GM11168 (cell line): ENCODE data around the gene HNRNPD.
"Not testable (repeated sequence)": the region's sequence is repeated elsewhere in the genome, so short reads cannot be mapped to it uniquely, and the experiment has no call there.

ENCODE experiments used
- in situ Hi-C: fragments of 300-500 bp; cut with MboI; formaldehyde crosslinking; loops from one replicate; pipeline ENCODE4 v1.12.0; 2022; ENCODE audit warnings: low sequenced_read_pairs; ENCODE audit not compliant: unreplicated experiment

Gene HNRNPD

DNA sequence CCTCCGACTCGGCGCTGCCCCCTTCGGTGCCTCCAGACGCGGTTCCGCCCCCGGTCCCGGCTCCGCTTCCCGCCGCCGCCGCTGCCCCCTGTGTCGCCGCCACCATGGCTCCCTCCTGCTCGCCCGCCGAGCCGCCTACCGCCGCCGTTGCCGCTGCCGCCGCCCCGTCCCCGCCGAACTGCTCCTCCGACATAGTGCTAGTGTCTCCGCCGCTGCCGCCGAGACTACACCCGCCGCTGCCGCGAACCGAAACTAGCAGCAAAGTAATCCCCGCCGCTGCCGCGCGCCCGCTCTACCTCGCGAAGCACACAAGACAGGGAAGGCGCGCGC lies 340 bp downstream of the HNRNPD start:
- in situ Hi-C loops = no loop called here

DNA sequence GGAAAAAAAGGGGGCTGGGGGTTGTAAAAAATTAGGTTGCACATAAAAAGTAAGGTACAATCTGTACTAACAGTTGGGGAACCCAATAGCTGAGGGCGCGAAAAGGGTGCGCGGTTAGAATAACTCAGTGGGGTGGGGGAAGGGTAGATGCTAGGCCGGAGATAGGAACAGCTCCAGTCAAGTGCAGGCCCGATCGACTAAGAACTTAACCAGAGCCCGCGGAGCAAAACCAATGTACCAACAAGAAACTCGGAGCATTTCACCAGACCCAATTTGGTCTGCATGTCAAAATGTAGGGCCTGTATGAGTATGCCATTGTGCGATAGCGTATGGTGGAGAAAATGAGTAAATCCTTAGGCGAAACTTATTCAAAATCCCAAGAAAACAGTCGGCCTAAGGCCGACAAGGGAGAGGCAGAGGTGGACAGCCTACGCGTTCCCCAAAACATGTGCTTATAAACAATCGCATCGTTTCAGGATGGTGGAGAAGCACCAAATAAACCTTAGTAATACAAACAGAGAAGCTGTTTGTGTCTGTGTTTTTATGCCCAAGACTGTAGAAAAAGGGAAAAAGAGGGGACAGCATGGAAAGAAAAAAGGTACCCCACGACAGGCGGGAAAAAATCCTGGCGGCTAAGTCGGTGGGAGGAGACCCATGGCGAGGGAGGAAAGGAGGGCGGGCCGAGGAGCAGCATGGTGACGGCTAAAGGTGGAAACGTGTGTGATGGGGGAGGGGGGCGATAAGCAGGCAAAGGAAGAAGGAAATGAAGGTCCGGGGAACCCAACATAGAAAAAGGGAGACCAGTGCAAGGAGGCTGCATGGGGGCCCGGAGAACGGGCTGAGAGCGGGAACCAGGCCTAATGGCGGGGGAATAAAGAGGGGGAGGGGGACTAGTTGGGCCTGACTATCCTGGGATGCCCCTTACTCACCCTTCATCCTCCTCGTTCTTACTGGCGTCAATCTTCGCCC lies 990 bp downstream of the HNRNPD start:
- in situ Hi-C loops = no loop called here

DNA sequence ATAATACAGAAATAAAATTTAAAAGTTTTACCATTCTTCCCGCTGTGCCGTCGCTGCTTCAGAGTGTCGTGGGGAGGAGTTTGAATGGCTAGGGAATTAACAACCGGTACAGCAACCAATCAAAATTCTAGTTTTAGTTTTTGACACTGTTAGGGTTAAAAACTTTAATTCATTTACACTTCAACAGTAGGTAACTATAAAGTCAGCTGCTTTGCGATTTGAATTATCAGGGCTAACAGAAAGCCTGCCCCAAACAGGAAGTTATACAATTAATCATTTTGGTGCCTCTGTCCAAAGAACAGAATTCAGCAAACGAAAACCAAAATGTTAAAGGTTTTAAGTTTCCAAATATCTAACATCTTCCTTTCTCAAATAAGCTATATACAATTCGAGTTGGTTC lies 2.3 kb downstream of the HNRNPD start:
- in situ Hi-C loops = no loop called here

DNA sequence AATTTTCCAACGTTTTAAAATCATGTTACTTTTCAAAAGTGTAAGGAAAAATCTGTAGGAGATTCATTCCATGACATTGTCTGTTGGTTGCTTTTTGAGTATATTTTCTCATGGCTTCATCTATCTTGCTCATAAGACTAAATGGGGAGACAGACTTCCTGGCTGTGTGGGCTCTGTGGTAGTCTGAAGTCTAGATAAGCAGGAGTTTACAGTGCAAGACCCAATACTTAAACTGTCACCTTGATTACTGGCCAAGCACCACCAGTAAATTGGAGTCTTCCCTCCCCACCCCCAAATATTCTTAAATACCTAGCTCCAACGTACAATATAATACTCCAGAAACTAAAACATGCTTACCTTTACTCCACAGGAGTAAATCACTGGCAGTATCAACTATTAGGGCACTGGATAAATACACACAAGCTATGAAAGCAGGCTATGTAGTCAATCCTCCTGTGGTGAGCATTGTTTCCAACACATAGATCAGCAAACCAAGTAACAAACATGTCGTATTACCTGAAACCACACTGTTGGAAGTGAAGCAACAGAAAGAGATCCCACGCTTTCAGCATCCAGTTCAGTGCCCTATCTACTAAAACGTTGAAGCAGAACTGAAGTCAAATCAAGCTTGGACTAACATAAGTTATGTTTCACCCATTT lies 6.2 kb downstream of the HNRNPD start:
- in situ Hi-C loops = no loop called here

DNA sequence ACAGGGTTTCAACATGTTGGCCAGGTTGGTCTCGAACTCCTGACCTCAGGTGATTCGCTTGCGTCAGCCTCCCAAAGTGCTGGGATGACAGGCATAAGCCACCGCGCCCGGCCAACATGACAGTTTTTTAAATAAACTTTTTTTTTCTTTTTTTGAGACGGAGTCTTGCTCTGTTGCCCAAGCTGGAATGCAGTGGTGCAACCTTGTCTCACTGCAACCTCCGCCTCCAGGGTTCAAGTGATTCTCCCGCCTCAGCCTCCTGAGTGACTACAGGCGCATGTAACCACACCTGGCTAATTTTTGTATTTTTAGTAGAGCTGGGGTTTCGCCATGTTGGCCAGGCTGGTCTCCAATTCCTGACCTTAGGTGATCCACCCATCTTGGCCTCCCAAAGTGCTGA lies 7.4 kb downstream of the HNRNPD start:
- in situ Hi-C loops = not testable (repeated sequence)

DNA sequence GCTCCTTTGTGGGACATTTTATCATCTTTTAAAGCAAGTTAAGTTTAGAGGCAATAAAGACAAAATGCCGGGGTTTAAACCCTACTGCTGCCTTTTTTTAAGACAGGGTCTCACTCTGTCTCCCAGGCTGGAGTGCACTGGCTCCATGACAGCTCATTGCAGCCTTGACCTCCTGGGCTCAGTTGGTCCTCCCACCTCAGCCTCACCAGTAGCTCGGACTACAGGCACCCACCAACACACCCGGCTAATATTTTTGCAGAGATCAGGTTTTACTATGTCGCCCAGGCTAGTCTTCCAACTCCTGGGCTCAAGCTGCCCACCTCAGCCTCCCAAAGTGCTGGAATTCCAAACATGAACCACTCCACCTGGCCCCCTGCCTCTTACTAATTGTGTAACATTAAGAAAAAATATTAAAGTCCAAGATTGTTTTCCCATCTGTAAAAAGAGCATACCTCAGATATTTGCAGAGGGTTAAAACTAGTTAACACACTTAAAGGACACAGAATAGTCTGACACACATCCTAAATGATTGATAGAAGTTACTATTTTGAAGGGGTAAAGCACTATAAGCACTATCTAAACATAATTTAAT lies 9.8 kb downstream of the HNRNPD start:
- in situ Hi-C loops = no loop called here

DNA sequence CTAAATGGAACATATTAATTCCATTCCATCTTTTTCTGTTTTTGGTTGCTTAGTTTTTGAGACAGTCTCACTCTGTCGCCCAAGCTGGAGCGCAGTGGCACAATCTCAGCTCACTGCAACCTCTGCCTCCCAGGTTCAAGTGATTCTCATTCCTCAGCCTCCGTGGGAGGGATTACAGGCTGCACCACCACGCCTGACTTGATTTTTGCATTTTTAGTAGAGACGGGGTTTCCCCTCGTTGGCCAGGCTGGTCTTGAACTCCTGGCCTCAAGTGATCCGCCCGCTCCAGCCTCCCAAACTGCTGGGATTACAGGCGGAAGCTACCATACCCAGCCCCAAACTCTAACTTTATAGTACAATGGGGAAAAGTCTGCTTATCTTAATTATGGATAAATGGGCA lies 11.2 kb downstream of the HNRNPD start:
- in situ Hi-C loops = no loop called here

DNA sequence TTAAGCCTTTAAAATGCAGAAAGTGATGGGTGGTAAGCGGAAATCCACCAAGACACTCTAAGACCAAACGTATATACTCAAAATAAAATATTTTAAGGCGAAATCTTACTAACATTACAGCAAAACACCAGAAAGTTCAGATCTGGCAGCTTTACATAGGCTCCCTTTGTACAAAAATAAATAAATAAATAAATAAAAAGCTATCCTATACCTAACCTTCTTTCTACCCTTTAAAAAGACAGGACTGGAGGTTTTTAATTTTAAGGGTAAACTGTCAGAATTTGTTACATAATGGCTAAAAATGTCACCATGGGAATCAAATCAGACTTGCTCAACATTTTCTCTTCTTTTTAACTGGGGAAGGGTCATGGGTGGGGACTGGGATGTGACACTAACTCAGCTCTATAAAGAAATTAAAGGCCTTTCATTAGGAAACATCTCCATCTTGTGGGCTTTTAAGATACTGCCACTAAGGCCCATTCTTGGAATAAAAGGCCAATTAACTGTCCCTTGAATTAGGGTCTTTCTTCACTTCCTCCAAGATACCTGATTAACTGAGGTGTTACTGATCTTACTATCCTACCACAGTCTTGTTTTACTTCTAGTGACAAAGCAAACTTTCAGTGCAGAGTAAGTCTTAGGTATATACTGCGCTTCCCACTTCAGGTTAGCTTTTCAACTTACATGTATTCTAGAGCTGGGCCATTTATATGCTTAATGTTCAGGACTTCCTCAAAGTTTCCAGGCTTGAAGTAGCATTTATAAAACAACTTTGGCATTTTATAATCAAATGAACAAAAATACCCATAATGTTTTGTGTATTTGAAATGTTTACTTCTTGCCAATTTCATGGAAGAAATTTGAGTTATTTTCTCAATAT lies 13.3 kb downstream of the HNRNPD start:
- in situ Hi-C loops = no loop called here

DNA sequence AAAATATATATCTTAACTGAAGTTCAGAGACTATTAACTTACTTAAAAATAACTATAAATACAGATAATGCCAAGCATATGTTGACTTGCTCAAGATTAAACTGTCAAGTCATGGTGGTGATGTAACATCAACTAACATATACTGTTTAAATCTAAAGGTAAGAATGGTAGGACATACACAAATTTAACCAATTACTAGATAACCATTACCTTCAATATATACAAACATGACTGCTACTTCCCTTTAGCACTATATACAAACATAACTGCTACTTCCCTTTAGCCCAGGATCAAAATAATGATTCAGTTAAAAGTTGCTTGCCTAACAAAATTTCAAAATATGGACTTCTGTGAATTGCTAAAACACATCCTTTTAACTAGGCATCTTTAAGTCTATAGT lies 14.9 kb downstream of the HNRNPD start:
- in situ Hi-C loops = no loop called here

DNA sequence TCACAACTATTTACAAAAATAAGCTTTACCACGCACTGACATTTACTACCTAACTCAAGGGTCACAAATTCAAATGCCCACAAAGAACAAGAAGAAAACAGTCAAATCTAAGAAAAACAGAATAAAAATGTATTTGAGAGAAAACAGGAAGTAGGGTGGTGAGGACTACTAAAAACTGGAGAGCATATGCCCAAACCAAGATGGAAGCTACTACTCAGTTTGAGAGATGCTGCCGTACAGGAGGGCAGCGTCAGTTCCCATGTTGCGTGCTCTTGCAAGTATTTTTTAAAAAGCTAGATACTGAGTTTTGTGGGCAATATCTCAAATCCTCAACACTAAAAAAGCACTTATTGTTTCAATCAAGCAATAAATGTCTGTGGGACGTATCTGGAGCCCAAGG lies 16.2 kb downstream of the HNRNPD start:
- in situ Hi-C loops = no loop called here

DNA sequence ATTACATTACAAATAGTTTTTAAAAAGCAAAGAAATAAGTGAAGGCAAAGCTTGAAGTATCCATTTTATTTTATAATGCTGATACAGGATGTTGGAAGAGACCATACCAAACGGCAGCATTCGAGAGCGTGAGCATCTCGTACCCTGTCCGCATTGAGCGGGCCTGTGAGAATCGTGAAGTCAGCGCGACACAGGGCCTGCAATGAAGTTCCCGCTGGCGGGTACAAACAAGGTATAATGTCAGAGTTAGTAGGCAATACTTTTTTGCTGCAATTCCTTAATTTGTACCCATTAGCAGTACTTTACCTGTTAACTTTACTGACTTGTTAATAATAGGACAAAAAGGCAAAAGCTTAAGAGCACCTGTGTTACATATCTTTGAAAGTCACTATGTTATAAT lies 19.0 kb downstream of the HNRNPD start:
- in situ Hi-C loops = no loop called here

DNA sequence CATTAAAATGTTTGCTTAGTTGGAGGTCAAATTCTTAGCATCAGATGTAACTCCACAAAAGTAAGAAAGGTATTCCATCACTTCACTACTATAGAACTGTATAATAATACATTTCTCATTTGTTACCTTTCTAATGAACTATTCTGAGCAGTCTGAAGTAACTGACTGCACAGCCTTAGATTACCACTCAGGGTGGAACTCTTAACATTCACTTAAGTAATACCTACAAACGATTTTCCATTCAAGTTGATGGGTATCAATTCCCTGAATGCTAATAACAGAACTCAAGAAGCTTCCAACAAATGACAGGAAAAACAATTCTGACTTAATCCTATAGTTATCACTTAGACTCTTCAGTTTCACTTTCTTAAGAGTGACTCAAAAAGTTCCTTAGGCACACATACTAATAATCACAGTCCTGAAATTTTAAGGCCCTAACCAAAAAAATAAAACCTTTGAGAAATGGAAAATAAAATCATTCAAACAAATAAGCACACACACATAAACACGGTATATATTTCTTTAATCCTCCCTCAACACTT lies 20.9 kb downstream of the HNRNPD start:
- in situ Hi-C loops = no loop called here

DNA sequence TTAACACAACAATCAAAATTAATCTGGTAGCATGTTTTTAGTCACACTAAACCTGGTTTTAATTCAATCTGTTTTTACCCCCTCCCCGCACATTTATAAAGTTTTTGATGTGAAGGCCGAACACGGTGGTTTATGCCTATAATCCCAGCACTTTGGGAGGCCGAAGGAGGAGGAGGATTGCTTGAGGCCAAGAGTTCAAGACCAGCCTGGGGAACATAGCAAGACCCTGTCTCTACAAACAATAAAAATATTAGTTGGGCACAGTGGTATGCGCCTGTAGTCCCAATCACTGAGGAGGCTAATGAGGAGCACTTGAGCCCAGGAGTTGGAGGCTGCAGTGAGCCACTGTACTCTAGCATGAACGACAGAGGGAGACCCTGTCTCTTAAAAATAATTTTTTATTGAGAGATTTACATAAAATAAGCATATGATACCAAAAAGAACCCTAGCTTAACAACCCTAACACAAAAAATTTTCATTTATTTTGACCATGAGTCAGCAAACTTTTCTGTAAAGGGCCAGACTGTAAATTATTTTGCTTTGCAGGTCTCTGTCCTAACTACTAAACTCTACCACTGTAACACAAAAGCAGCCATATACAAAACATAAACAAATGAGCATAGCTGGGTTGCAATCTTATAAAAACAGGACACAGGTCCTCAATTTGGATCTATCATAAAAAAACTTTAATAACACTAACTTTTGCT lies 21.5 kb downstream of the HNRNPD start:
- in situ Hi-C loops = no loop called here

DNA sequence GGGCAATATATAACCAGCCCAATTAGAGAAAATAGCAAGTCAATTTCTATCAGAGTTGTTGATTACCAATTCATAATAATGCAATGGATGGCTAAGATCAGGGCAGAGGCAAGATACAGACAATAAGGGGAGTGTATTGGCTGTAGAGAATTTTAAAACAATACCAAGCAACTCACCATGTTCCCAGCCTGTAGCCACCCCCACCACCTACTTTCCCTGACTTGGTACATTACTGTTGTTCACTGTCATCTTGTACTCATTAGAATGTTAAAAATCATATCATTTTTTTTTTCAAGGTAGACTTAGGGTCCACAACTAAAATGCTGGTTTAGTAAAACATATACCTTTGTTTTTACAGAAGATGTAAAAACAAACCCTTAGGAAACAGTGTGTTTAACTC lies 27.7 kb downstream of the HNRNPD start:
- in situ Hi-C loops = no loop called here

DNA sequence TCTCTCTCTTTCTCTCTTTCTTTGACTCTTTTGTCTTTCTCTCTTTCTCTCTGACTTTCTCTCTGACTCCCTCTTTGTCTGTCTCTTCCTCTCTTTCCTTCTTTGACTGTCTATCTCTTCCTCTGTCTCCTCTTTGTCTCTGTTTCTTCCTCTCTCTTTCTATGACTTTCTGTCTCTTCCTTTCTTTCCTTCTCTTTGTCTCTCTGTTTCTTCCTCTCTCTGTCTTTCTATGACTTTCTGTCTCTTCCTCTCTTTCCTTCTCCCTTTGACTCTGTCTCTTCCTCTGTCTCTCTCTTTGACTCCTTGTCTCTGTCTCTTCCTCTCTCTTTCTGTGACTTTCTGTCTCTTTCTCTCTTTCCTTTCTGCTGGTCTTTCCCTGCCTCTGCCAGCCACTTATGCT lies 38.7 kb downstream of the HNRNPD start:
- in situ Hi-C loops = no loop called here

DNA sequence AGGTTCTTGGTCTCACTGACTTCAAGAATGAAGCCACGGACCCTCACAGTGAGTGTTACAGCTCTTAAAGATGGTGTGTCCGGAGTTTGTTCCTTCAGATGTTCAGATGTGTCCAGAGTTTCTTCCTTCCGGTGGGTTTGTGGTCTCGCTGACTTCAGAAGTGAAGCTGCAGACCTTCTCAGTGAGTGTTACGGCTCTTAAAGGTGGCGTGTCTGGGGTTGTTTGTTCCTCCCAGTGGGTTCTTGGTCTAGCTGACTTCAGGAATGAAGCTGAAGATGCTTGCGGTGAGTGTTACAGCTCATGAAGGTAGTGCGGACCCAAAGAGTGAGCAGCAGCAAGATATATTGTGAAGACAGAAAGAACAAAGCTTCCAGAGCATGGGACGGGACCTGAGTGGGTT lies 40.1 kb downstream of the HNRNPD start:
- in situ Hi-C loops = not testable (repeated sequence)

DNA sequence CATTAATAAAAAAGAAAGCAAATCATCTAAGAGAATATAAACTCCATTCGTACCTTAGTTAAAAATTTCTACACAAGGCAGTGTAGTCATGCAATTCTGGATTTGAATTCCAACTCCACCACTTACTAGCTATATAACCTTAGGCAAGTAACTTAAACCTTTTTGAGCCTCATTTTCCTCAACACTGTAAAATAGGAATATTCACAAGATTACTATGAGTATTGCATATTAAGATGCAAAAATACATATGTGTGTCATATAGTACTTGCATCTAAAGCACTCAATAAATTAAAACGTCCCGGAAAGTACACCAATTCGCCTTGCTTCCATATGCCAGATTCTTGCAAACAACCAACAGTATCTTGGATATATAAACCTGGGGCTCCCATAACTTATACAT lies 42.0 kb downstream of the HNRNPD start:
- in situ Hi-C loops = no loop called here

DNA sequence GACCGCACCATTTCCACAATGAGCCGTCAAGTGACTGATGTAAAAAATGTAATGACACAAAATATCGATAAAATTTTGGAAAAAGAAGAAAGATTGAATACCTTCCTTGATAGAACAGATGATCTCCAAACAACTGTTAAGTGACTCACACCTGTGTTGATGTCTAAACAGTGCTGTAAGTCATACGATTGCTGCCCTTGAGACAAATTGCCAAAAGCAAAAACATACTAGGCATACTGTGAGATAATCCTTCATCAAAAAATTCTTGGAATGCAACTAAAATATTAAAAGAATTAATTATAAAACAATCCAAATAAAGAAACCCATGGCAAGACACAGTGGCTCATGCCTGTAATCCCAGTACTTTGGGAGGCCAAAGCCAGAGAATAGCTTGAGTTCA lies 53.4 kb downstream of the HNRNPD start:
- in situ Hi-C loops = no loop called here

DNA sequence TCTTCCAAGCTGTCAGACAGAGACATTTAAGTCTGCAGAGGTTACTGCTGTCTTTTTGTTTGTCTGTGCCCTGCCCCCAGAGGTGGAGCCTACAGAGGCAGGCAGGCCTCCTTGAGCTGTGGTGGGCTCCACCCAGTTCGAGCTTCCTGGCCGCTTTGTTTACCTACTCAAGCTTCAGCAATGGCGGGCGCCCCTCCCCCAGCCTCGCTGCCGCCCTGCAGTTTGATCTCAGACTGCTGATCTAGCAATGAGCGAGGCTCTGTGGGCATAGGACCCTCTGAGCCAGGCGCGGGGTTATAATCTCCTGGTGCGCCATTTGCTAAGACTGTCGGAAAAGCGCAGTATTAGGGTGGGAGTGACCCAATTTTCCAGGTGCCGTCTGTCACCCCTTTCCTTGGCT lies 70.7 kb downstream of the HNRNPD start:
- in situ Hi-C loops = not testable (repeated sequence)
